Measurements from ENCODE around the gene PRRG3.

DNA sequence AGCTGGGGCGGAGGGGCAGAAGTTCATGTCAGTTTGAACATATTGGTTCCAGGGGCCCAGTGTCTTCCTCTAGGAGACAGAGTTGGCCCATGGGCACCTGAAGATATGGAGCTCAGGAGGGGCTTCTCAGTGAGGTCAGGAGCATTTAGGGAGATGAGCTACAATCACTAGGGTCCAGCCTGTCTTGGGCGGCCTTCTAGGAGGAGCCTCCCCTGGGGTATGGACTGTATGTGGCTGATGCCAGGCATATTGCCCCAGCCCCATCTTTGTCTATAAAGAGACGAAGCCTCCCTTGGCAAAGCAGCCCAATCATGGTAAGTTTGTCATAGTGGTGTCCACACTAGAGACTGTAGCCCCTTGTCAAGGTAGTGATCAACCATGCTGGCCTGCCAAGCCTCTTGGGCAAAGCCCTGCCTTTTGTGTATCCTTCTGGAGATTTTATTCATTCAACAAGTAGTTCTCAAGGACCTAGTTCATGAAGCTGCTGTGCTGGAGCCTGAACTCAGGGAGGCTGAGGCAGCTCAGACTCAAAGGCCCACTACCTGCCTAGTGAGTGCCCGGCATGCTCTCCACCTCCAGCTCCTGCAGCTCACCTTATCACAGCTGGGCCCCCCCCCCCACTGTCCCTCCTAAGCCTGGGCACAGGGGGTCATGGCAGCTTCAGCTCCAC is 33.9 kb downstream of the PRRG3 start:
- TF ChIP-seq CTCF (IDR thresholded peaks at IDR 0.05; ENCODE audit: low read length) (no peak), EZH2 (IDR thresholded peaks at IDR 0.05; ENCODE audit: borderline replicate concordance, low read length) (no peak)
